RWPE1 (cell line): ENCODE results near the gene MAPK13.

Experiments
- CTCF ChIA-PET: fragments of 350-600 bp; sonication (Branson Sonifier 250); formaldehyde crosslinking; extraction: SDS; loops from one replicate; lab custom pipeline; 2021; lab: Yijun Ruan, JAX
- POLR2A ChIA-PET: fragments of 400-600 bp; formaldehyde crosslinking; extraction: SDS; loops from one replicate; lab custom pipeline; 2020; ENCODE audit warnings: antibody characterized with exemption; ENCODE audit not compliant: low non-redundant PET; lab: Yijun Ruan, JAX
- DNase-seq: peaks from one replicate; pipeline ENCODE4 v3.0.0; 2012; ENCODE audit warnings: low spot score
- H3K27ac ChIP-seq: fragments of 450-650 bp; 2 replicates; pipeline ENCODE4 v1.5.1; 2017
- CTCF ChIP-seq: fragments of 450-650 bp; conservative IDR thresholded peaks from 2 replicates; pipeline ENCODE4 v1.5.1; 2017; ENCODE audit warnings: low read depth, mild to moderate bottlenecking

MAPK13 gene

DNA sequence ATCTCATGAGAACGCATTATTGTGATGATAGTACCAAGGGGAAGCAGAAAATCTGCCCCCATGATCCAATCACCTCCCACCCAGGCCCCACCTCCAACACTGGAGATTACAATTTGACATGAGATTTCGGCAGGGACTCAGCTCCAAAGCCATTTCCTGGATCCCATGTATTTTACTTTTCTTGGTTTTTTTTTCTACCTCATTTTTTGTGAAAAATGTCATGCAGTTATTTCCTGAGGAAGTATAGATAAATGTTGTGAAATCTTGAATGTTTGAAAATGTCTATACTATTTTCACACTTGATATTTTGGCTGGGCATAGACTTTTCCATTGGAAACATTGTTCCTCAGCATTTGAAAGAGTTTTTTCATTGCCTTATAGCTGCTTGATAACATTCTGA, 57.1 kb downstream of the MAPK13 start:
- TF ChIP-seq CTCF, result no peak
- CTCF ChIA-PET, result no interaction called here
- no peak overlapping the region for H3K27ac ChIP-seq
- POLR2A ChIA-PET, result no interaction called here
- DNase-seq, result no peak
